Hematopoietic multipotent progenitor cell treated with erythropoietin and hydrocortisone succinate and interleukin-3 and kit ligand, for 8 days (in vitro differentiated cells): ENCODE results near the gene TMEM270.
A peak's percentile ranks its signal among the peaks of the same experiment; 100 is the strongest.

ENCODE experiments used
- DNase-seq: peaks from one replicate; pipeline ENCODE4 v3.0.0-alpha.2; 2015

Gene TMEM270

DNA sequence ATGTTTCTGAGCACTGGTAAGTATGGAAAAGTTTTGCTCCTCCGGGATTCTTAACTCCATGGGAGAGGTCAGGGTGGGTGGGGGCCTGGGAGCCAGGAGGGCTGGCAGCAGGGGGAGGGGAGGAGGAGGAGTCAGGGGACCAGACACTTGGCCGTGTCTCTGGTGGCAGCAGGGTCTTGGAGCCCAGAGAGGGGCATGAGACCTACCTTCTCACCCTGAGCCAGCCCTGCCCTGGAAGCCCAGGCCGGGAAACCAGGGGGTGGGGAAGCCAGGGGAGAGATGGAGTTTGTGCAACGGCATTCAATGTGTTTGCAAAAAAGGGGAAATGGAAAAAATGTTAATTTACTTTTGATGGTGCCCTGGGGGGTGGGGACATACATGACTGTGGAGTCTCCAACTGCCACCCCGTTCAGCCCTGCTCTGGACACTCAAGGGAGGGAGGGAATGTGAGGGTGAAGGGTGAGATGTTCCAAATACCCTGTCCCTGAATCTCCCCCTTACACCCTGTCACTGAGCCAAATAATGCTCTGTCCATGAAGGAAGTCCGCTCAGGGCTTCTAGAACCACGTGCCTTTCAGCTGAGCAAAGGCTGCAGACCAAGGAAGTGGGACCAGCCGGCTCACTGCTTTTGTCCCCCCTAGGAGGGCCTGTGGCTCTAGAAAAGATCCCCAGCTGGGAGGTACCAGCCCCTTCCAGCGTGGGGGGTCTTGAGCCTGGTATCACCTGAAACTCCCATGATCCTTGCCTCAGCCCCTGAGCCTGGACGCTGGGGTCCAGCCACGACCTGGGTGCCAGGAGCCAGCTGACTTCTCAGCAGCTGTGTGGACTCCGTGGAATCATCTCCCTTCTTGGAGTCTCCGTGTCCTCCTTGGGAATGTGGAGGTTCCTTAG is 48.3 kb downstream of the TMEM270 start:
- peak; percentile 27 for DNase-seq

DNA sequence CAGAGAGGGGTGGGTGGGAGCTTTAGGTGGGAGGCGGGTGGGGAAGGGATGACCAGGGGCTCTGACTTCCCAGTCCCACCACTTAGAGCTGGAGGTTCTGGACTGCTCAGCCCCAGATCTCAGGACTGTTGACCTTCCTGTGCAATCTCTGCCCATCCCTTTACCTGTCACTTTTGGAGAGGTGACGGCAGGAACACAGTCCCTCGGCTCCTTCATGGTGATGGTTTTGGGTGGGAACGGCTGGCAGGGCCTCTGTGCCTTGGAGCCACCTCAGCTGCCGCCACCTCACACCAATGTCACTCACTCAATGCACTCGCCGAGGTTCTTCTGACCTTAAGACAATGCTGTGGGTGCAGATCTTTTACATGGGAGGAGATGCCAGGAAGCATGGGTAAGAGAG is 49.0 kb downstream of the TMEM270 start:
- DNase-seq: no peak

DNA sequence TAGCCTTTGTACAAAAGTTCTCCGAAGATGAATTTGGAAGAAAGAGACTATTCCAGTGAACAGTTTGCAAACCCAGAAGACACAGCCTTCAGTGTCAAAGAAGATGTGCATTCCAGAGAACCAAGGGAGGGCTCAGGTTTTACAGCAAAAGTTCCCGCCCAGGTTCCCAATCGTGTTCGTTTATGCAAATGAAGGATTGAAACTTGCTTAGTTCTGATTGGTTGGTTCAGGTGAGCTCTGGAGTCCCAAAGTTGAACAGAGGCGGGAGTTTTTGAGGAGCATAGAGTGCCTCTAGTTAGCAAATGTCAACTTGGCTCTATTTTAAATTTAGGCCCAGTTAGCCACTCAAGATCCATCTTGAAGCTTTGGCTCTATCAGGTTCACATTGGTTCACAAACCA is 51.3 kb downstream of the TMEM270 start:
- no peak for DNase-seq
